Natural killer cell (primary cell): ENCODE measurements around the gene SMIM38. TPM values are rescaled to one million over a fixed set of nuclear protein-coding genes. Genes with fewer than 3 reads are reported as not detected.
"Not testable (repeated sequence)": the region's sequence is repeated elsewhere in the genome, so short reads cannot be mapped to it uniquely, and the experiment has no call there.

ENCODE experiments used
- ATAC-seq, 3 donors: fragments of 150-1000 bp in 2 of 3; fragments of 200-7000 bp in 1 of 3; cut with Tn5 transposase; 1 replicate in 1 of 3; 2 replicates in 2 of 3; pipeline ENCODE4 v1.10.0; 2021; ENCODE audit warnings: mild to moderate bottlenecking in 2 of 3, moderate library complexity in 2 of 3
- DNase-seq, 2 donors: peaks; one replicate each; pipeline versions ENCODE4 v3.0.0 to v3.0.0-alpha.2; 2013 to 2021; ENCODE audit warnings: mixed read lengths in 1 of 2
- H3K27ac ChIP-seq: one replicate; pipeline ENCODE4 v1.5.1; 2013; ENCODE audit warnings: mild to moderate bottlenecking, low read length
- H3K27me3 ChIP-seq: one replicate; pipeline ENCODE4 v1.6.1; 2013; ENCODE audit warnings: low read length; ENCODE audit not compliant: control insufficient read depth, insufficient read depth
- H3K36me3 ChIP-seq: one replicate; pipeline ENCODE4 v1.6.1; 2013; ENCODE audit warnings: low read length; ENCODE audit not compliant: control insufficient read depth, insufficient read depth
- H3K4me1 ChIP-seq: one replicate; pipeline ENCODE4 v1.6.1; 2013; ENCODE audit warnings: low read length; ENCODE audit not compliant: control insufficient read depth, insufficient read depth
- H3K4me3 ChIP-seq: one replicate; pipeline ENCODE4 v1.5.1; 2013; ENCODE audit warnings: low read length
- H3K9me3 ChIP-seq: one replicate; pipeline ENCODE4 v1.6.1; 2013; ENCODE audit warnings: low read length; ENCODE audit not compliant: control insufficient read depth, insufficient read depth
- H3K27ac Mint-ChIP-seq, 2 donors: one replicate each; pipeline ENCODE4 v1.8.0; 2022; ENCODE audit warnings: mild to moderate bottlenecking in 2 of 2, mixed read lengths in 2 of 2, moderate library complexity in 1 of 2
- H3K27me3 Mint-ChIP-seq, 2 donors: one replicate each; pipeline ENCODE4 v1.8.0; 2022; ENCODE audit warnings: low read depth in 2 of 2, mixed read lengths in 2 of 2
- H3K36me3 Mint-ChIP-seq: one replicate; pipeline ENCODE4 v1.8.0; 2022; ENCODE audit warnings: mixed read lengths
- H3K4me1 Mint-ChIP-seq, 2 donors: one replicate each; pipeline ENCODE4 v1.8.0; 2022; ENCODE audit warnings: mixed read lengths in 2 of 2
- H3K4me3 Mint-ChIP-seq: one replicate; pipeline ENCODE4 v1.8.0; 2022; ENCODE audit warnings: mild to moderate bottlenecking, moderate library complexity, mixed read lengths
- H3K9me3 Mint-ChIP-seq, 2 donors: one replicate each; pipeline ENCODE4 v1.8.0; 2022; ENCODE audit warnings: mixed read lengths in 2 of 2
- WGBS: methylation state at CpG from one replicate; pipeline ENCODE4 v1.1.7; 2013; ENCODE audit warnings: missing lambda C conversion rate; ENCODE audit not compliant: insufficient coverage; 5-methylcytosine and 5-hydroxymethylcytosine counted together
- intact Hi-C: fragments of 100-400 bp; cut with micrococcal nuclease; formaldehyde crosslinking; loops from one replicate; pipeline ENCODE4 v1.14.2; 2022
- total RNA-seq, 4 donors: library from RNA; stranded (reverse); fragments of 120-200 nt in 1 of 4; gene quantifications; one replicate each; pipeline versions ENCODE4 v1.2.3 to v1.2.4, GENCODE V29; 2013 to 2022
- TF ChIP-seq, protein P1 (sequence below): fragments of 200-600 bp; IDR thresholded peaks from one replicate; pipeline ENCODE4 v1.8.0; 2022; ENCODE audit warnings: antibody characterized with exemption

Gene SMIM38
- total RNA-seq, 3 donors from 2014 or later (not counting 1 experiment from before 2014, with no cell fraction given) = 0.23 to 0.42 (median 0.40) TPM

DNA sequence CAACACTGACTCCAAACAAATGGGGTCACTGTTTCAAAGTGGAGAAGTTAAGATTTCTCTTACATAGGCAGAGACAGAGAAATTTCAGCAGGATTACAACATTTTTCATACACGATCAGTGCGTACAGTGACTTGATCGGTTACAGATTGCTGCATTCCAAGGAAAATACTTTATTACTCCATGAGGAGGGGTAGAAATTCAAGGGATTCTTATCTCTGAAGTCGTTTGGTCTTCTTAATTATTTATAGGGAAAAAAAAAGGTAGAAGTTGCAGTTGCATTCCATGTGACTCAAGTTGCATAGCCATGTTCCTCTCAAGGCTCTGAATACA, 10.7 kb upstream of the SMIM38 start:
- Histone ChIP-seq H3K4me3 (no peak overlapping the region), H3K27me3 (no peaks in the 10 kb centered on the region), H3K27ac (no peak overlapping the region), H3K9me3 (peaks cover 7% of the 10 kb centered on the region), H3K36me3 (no peaks in the 10 kb centered on the region), H3K4me1 (no peaks in the 10 kb centered on the region)
- intact Hi-C loops = no loop called here
- Mint-ChIP-seq H3K27me3 (peaks cover 4 to 17% of the 10 kb centered on the region in 2 donors), H3K4me1 (no peaks in the 10 kb centered on the region), H3K36me3 (peaks cover 11% of the 10 kb centered on the region), H3K27ac (no peak overlapping the region), H3K9me3 (peaks cover 4 to 5% of the 10 kb centered on the region in 2 donors), H3K4me3 (no peak overlapping the region)
- DNase-seq = no peak
- no peak for ATAC-seq
- TF ChIP-seq, protein P1, sequence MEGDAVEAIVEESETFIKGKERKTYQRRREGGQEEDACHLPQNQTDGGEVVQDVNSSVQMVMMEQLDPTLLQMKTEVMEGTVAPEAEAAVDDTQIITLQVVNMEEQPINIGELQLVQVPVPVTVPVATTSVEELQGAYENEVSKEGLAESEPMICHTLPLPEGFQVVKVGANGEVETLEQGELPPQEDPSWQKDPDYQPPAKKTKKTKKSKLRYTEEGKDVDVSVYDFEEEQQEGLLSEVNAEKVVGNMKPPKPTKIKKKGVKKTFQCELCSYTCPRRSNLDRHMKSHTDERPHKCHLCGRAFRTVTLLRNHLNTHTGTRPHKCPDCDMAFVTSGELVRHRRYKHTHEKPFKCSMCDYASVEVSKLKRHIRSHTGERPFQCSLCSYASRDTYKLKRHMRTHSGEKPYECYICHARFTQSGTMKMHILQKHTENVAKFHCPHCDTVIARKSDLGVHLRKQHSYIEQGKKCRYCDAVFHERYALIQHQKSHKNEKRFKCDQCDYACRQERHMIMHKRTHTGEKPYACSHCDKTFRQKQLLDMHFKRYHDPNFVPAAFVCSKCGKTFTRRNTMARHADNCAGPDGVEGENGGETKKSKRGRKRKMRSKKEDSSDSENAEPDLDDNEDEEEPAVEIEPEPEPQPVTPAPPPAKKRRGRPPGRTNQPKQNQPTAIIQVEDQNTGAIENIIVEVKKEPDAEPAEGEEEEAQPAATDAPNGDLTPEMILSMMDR = no peak
- WGBS = 88% methylated on average over 4 of the region's 4 CpGs

DNA sequence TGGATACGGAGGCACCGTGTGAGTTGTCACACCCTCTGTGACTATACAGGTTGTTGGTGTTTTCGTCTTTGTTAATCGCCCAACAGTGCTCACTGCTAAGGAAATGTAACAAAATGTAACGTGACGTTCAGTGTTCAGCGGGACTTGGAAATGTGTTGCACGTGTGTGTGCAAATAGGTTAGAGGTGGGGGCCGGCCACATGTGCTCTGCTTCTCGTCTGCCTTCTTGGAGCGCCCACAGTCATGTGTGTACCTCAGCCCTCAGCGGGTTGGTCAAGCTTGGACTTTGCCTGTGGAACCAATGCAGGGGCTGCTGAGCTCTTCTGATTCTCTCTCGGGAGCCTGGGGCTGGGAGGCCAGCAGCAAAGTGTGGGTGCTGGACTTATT, 7.4 kb upstream of the SMIM38 start:
- Mint-ChIP-seq H3K4me3 (no peak overlapping the region), H3K36me3 (peaks cover 11% of the 10 kb centered on the region), H3K4me1 (no peaks in the 10 kb centered on the region), H3K9me3 (peaks cover 4 to 5% of the 10 kb centered on the region in 2 donors), H3K27ac (no peak overlapping the region), H3K27me3 (peaks cover 0 to 26% of the 10 kb centered on the region in 2 donors)
- TF ChIP-seq, protein P1 = no peak
- no peak for DNase-seq
- no peak for ATAC-seq
- peaks cover 7% of the 10 kb centered on the region for H3K9me3 ChIP-seq
- no peaks in the 10 kb centered on the region for H3K4me1 ChIP-seq
- intact Hi-C loops = no loop called here
- H3K27ac ChIP-seq = no peak overlapping the region
- H3K27me3 ChIP-seq = no peaks in the 10 kb centered on the region
- no peak overlapping the region for H3K4me3 ChIP-seq
- WGBS = 95% methylated on average over 13 of the region's 13 CpGs
- no peaks in the 10 kb centered on the region for H3K36me3 ChIP-seq

DNA sequence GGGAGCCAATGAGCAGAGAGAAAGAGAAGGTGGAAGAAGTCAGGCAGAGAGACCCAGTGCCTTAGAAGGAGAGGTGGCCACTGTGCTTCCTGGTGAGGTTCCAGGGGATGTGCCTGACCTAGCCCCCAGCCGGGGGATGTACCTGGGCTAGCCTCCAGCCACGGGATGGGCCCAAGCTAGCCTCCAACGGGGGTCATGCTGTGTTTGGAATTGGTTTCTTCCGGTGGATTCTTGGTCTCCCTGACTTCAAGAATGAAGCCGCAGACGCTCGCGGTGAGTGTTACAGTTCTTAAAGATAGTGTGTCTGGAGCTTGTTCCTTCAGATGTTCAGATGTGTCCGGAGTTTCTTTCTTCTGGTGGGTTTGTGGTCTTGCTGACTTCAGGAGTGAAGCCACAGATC, 6.9 kb upstream of the SMIM38 start:
- intact Hi-C loops = no loop called here

DNA sequence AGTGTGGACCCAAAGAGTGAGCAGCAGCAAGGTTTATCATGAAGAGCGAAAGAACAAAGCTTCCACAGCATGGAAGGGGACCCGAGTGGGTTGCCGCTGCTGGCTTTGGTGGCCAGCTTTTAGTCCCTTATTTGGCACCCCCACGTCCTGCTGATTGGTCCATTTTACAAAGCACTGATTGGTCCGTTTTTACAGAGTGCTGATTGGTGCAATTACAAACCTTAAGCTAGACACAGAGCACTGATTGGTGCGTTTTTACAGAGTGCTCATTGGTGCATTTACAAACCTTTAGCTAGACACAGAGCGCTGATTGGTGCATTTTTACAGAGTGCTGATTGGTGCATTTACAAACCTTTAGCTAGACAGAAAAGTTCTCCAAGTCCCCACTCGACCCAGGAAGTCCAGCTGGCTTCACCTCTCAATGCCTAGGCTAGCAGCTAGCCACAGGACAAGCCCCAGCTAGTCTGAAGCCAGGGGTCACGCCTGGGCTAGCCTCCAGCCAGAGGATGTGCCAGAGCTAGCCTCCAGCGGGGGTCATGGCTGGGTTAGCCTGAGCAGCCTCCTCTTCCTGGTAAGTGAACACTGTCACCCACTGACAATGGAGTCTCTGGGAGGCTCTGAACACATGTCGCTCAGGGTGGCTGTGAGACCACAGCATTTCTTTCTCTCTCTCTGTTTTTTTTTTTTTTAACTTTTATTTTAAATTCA, 6.2 kb upstream of the SMIM38 start:
- Mint-ChIP-seq H3K27me3 (peaks cover 0 to 23% of the 10 kb centered on the region in 2 donors), H3K36me3 (peaks cover 11% of the 10 kb centered on the region)
- H3K4me3 Mint-ChIP-seq, H3K27ac Mint-ChIP-seq, DNase-seq, H3K9me3 ChIP-seq, H3K9me3 Mint-ChIP-seq, H3K27me3 ChIP-seq, H3K4me1 Mint-ChIP-seq, H3K4me3 ChIP-seq, intact Hi-C loops, ATAC-seq, H3K27ac ChIP-seq, H3K4me1 ChIP-seq, H3K36me3 ChIP-seq: not testable (repeated sequence)
- 87% methylated on average over 10 of the region's 11 CpGs for WGBS

More for the DNA sequence above, 6.9 kb upstream of the SMIM38 start:
- H3K4me3 ChIP-seq = no peak overlapping the region
- no peaks in the 10 kb centered on the region for H3K27me3 ChIP-seq
- Mint-ChIP-seq H3K9me3 (peaks cover 4 to 5% of the 10 kb centered on the region in 2 donors), H3K4me1 (no peaks in the 10 kb centered on the region), H3K27ac (no peak overlapping the region), H3K36me3 (peaks cover 11% of the 10 kb centered on the region), H3K27me3 (peaks cover 0 to 26% of the 10 kb centered on the region in 2 donors), H3K4me3 (no peak overlapping the region)
- H3K9me3 ChIP-seq = peaks cover 7% of the 10 kb centered on the region
- DNase-seq = no peak
- H3K4me1 ChIP-seq = no peaks in the 10 kb centered on the region
- no peaks in the 10 kb centered on the region for H3K36me3 ChIP-seq
- 65% methylated on average over 9 of the region's 9 CpGs for WGBS
- TF ChIP-seq, protein P1 = no peak
- no peak overlapping the region for H3K27ac ChIP-seq
- no peak for ATAC-seq
